HG02885 (cell line): Measurements from ENCODE around the gene TULP1.
A peak's percentile ranks its signal among the peaks of the same experiment; 100 is the strongest.

Experiments
- ATAC-seq: cut with Tn5 transposase; IDR thresholded peaks from one replicate; pipeline ENCODE4 v1.9.1; 2021; ENCODE audit warnings: mild to moderate bottlenecking; ENCODE audit not compliant: unreplicated experiment, poor library complexity

Gene TULP1

DNA sequence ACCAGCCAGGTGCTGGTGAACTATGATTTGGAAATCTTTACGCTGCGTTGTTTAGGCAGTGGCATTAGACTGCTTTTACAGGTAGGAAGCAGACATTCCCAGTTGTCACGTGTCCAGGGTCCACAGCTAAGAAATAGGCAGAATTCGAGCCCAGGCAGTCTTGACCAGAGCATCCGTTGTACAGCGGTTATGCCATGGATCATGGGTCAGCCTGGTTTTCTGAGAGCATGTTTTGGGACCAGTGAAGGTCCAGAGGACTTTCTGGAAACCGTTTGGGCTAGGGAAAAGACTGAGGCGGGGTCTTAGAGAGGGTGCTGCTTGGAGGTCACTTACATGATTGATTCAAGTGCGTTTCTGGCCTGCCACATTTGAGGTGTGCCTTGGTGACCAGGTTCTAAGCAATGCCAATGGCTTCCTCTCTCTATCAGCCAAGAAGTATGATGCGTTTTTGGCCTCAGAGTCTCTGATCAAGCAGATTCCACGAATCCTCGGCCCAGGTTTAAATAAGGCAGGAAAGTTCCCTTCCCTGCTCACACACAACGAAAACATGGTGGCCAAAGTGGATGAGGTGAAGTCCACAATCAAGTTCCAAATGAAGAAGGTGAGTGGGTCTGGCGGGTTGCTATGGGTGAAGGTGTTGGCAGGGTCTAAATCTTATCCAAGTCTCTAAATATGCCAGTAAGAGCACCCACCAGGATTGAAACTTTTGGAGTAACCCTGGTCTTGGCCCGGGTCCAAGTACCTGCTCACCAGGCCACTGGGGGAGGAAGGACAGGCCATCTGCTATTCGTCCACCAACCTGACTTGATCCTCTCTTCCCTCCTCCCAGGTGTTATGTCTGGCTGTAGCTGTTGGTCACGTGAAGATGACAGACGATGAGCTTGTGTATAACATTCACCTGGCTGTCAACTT is 42.7 kb downstream of the TULP1 start:
- ATAC-seq = no peak

DNA sequence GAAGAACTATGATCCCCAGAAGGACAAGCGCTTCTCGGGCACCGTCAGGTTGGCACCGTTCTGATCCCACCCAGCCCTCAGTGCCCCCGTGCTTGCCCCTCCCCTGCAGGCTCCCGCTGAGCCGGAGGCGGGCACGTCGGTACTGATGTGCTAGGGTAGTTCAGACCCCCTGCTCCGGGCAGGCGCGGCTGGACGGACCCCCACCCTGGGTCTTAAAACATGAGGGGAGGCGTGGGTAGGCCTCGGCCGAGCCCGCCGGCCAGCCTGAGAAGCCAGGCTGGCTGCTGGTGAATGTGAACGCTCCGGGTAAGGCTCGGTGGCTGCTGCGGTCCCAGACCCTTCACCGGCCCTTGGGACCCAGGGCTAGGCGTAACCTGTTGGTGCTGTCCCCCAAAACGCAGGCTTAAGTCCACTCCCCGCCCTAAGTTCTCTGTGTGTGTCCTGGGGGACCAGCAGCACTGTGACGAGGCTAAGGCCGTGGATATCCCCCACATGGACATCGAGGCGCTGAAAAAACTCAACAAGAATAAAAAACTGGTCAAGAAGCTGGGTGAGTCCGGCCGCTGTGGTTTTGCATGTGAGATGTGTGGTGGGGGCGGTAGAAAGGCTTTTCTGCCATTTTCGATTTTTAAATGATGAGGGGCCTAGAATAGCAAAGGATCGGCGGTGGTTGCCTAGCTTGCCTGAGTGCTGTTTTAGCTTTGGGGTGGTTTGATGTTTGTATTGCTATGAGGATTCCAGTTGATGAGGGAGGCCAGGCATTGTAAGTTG is 43.5 kb downstream of the TULP1 start:
- ATAC-seq = no peak

DNA sequence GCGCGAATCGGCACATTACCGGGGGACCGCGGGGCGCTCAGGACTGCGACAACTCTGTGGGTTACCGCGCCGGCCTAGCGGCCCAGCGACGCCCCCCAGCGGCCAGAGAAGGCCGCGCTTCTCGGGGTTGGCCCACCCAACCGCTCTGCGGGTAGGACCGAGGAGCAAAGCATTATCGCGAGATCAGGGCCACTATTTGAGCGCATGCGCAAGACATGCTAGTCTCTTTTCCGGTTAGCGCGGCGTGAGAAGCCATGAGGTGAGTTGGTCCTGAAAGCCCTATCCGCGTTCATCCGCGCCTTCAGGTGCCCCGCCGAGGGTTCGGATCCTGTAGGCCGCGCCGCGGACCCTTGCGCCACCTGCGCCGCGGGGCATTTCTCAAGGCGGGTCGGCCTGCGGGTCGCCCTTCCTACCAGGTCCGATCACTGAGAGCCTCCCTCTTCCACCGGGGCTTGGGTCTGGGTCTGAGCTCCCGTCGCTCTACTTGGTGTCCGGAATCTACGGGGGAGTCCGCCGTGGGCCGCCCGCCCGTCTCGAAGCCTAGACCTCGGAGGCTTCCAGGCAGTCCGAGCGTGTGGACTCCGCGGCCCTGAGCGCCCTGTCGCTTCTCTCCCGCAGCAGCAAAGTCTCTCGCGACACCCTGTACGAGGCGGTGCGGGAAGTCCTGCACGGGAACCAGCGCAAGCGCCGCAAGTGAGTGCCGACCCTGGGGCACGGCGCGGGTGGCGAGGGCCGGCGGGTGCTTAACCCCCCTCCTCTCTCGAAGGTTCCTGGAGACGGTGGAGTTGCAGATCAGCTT is 44.3 kb downstream of the TULP1 start, which contains the start of gene RPL10A:
Gene RPL10A (plus strand): TSS at position 221 of the 799 bp plus-strand sequence. CDS start 34 bp downstream, at position 255.
- peak; percentile 90 for ATAC-seq

DNA sequence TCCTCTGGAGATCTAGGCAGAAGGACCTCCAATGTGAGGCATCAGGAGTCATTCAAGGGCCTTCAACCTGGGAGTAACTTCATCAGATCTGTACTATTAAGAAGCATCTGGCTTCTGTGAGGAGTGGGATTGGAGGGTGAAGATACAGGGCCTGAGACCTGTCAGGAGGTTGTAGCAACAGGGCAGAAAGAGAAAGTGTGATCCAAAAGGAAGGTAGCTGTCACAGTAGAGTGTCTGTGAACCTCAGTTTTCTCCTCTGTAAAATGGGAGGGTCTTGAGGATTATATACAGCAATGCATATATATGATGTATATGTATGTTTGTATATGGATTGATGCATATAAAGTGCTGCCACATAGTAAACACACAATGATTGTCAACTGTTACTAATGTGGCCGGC is 47.0 kb downstream of the TULP1 start:
- ATAC-seq = no peak

DNA sequence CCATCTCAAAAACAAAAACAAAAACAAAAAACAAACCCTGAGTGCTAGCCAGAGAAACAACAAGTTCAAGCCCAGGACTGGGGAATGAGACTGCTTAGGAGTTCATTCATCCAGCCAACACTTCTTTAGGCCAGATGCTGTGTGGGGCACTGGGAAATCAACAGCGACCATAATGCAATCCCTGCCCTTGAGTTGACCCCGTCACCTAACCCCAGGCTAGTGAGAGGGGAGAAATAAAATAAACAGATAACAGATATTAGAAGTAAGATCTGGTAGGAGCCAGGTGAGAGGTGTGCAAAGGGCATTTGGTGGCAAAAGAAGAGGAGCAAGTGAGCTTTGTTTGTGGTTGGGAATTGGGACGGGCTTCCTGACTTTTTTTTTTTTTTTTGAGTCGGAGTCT is 49.4 kb downstream of the TULP1 start:
- no peak for ATAC-seq

DNA sequence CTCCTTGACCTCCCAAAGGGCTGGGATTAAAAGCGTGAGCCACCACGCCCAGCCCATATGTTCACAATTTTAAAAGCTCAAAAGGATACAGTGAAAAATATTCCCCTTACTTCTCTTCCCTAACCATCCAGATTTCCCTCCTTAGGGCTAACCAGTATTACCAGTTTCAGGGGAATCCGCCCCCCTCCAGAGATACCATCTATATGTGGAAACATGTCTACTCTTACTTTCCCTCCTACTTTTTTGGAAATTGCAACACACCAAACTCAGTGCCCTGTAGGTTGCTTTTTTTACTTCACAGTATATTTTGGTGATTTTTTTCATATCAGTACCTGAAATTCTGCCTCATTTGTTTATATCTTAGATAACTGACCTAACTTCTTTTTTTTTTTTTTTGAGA is 51.4 kb downstream of the TULP1 start:
- ATAC-seq = no peak

DNA sequence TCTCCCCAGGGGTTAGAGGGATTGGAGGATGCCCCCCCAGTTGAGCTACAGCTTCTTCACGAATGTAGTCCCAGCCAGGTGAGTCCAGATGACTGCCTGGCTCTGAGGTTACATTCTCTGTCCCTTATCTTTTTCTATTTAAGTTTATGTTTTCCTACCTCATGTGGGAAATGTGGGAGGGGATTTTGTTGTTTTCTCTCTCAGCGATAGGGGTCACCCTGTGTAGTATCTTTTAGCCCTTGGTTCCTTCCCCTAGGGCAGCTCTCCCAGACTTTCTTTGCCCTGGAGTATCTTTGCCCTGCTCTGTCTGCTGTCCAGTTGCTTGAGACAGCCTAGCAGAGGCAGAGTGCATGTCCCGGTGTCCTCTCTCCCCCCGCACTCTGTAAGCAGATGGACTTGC is 54.8 kb downstream of the TULP1 start:
- ATAC-seq = no peak

DNA sequence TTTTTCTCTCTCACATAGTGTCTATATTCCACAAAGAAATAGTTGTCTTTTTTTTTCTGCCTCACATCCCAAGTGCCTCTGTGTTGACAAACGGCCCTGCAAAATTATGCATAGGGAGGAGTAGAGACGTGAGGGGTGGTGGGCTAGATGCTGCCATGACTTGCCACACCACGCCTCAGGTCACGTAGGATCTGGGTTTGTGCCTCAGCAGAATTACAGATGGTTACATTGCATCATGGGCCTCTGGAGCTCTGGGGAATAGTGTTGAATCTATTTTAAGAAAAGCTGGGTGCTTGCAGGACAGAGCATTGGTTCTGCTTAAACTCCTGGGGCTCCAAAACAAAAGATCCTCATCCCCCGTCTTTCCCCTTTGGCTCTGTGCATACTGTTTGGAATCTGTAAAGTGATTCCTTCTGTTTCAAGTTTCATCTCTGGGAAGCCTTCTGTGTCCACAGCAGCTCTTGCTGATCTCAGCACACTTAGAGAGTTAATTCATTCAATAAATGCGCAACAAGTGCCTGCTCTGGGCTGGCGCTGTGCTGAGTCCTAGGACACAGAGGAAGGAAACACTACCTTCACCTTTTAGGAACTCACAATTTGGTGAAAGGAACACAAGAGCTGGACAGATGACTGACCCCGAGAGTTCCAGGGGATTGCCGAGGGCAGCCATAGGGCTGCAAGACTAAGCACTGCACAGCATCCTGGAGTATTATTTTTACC is 58.1 kb downstream of the TULP1 start:
- no peak for ATAC-seq

DNA sequence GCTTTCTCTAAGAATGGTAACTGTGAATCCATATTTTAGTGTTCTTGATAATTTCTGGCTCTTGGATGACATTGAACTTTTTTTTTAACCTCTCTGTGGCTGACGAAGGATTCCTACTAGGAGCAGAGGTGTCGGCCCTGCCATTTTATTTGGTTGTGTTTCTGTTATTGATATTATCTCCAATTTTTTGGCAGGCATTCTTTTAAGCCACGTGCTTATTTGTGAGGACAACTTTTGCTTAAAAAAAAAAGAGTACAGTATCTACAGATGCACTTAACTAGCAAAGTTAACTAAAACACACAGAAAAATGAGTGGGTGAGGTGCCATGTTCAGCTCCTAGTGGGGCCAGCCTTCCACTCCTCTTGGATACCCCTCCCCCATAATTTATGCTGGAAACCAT is 59.5 kb downstream of the TULP1 start:
- no peak for ATAC-seq

DNA sequence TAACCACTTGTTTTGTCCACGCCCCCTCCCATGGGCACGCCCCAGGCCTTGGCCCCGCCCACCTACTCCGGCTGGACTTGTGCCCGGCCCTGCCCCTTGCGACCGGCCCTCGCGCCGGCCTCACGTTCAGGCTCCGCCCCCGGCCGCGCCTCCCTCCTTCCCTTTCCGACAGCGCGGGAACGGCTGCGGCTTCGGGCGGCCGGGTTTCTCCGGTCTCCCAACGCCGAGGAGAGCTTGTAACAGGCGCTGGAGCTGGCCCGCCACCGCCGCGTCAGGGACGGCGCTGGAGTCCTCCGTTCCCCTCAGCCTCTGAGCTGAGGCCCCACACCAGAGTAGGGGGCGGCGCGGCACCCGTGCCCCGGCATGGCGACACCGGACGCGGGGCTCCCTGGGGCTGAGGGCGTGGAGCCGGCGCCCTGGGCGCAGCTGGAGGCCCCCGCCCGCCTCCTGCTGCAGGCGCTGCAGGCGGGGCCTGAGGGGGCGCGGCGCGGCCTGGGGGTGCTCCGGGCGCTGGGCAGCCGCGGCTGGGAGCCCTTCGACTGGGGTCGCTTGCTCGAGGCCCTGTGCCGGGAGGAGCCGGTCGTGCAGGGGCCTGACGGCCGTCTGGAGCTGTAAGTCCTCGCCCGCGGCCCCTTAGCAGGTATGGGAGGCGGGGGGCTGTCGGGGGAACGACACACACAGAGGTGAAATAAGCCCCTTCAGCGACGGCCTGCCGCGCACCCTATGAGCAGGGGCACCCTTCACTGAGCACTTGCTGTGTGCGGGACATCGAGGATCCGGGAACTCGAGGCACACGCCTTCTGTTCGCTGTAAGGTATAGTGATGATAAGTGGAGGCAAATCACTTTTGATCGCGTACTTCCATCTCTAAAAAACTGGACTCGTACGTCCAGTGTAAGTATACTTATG is 60.3 kb downstream of the TULP1 start, which contains the start of gene FANCE:
Gene FANCE (plus strand): TSS at position 156 of the 908 bp plus-strand sequence. CDS start 208 bp downstream, at position 364.
- ATAC-seq = peak; percentile 91

DNA sequence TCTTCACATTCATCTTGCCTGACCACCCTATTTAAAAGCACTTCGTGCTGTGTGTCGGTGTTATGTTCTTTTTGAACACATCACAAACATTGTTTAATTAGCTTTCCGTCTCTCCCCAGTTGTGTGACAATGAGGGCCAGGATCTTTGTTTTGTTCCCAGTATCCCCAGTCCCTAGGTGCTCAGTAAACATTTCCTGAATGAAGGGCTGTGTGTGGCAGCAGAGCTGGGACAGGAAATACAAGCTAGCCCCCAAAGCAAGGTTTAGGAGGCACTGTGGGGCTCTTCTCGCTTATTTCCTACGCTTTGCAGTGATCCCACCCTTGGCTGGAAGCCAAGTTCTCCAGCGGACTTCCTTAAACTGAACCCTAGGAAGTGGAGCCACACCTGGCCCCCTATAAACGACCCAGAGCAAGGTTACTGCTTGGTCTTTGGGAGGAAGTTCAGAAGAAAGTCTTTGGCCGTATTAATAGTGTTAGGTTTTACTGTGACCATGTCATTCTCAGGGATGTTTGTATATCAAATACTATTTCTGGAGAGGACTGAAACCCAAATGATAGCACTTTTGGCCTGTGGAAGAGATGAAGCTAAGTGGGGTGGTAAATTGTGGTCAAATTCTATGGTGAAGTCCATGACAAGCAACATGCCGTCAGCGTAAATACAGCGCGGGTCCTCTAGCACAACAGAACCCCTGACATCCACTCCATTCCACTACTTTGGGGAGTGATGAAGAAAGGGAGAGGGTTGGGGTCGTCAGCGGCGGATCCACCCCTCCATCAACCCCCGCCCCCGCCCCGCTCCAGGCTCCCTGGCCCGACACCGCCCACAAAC is 61.1 kb downstream of the TULP1 start:
- no peak for ATAC-seq

DNA sequence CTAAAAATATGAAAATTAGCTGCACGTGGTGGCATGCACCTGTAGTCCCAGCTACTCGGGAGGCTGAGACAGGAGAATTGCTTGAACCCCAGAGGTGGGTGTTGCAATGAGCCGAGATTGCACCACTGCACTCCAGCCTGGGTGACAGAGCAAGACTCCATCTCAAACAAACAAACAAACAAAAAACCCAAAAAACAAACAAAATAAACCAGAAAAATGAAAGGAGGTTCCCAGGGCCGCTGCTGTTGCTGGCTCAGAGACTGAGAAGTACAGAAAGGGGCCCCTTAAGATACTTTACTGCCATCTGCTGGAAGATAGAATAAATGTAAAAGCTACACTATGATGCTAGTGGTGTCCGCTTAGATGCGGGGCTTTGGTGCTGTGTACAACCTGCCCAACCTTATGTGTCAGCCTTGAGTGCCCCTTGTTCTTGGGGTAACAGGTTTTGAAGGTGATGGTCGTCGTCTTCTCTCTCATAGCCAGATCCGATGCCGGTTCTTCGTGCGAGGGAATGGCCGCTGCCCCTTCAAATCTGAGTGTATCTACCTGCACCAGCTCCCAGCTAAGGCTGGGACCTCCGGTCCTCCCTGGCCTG is 63.3 kb downstream of the TULP1 start:
- ATAC-seq = peak; percentile 46

DNA sequence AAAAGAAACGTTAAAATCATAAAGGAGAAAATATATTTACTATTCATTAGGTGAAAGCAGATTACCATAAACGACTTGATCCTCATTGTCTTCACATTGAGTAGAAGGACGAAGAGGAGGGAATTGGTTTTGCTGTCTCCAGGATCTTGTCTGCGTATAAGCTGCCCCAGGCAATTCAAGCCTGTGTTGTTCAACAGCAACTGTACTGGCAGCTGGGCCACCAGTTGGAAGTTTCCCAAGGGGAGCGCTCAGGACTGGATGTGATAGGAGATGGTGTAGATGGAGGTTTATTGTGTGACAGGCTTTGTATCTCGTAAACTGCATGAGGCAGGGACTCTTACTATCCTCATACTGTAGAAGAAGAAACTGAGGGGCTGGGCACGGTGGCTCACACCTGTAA is 64.5 kb downstream of the TULP1 start:
- no peak for ATAC-seq
